Measurements from ENCODE around the gene DHX15.
A peak's percentile ranks its signal among the peaks of the same experiment; 100 is the strongest.
"Not testable (repeated sequence)": the region's sequence is repeated elsewhere in the genome, so short reads cannot be mapped to it uniquely, and the experiment has no call there.

The DHX15 gene

DNA sequence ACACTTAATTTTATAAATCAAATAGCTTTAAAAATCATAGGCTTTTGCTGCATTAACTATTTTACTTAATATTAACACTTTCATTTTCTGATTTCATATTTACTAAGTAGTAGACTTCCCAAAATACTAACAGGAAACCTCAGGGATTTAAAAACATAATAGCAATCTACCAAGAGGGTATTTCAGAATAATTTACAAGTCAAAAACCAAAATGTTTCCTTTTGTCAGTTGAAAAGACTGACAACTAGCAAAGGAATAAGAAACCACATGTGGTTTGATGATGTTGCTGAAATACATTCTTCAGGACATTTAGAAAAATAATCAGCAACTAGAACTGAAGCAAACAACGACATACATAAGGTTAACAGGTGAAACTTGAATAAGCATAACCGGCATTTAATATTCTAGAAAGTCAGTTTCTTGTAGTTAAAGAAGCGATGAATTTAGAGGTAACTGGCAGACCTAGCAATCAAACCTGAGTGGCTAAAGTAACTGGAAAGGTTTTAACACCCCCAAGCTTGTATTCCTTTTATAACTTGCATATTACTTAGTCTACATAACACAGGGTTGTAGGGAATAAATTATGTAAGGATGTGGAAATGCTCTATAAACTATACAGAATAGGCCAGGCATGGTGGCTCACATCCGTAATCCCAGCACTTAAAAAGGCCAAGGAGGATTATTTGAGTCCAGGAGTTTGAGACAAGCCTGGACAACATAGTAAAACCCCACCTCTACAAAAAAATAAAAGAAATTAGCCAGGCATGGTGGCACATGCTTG is 40.0 kb downstream of the DHX15 start:
- DNase-seq (ENCODE audit: low spot score), result no peak

DNA sequence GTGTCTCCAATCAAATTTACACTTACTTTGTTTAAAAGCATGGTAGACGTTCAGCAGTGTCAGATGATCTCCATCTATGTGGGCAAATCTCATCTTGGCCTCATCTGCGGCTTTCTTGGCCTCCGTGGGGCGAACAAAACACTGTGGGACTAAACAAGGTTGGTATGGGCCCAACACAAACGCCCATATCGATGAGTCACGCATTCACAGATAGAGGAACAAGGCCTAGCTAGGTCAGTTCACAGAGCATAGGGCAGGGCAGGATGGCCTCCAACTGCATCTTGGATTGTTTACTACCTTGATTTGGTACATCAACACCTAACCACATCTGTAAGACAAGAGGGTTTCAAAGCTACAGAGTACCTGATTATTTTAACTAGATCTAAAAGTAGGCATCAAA is 47.3 kb downstream of the DHX15 start:
- DNase-seq (ENCODE audit: low spot score), result no peak

DNA sequence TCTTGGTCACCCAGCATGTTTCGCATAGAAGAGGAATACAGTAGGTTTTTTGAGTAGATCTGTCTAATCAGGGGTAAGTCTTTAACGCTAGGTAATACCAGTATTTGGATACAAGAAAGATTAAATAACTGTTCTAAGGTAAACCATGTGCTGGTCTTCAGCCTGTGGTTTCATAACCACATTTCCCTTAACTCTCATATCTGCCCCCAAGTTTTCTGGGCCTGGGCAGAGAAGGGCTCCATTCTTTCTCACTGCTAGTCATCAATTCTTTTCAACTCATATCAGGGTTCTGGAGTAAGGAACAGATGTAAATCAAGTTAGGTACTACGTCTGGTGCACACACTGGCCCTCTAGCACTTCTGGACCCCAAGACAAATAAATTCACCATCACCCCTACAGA is 49.0 kb downstream of the DHX15 start:
- DNase-seq (ENCODE audit: low spot score), result no peak

DNA sequence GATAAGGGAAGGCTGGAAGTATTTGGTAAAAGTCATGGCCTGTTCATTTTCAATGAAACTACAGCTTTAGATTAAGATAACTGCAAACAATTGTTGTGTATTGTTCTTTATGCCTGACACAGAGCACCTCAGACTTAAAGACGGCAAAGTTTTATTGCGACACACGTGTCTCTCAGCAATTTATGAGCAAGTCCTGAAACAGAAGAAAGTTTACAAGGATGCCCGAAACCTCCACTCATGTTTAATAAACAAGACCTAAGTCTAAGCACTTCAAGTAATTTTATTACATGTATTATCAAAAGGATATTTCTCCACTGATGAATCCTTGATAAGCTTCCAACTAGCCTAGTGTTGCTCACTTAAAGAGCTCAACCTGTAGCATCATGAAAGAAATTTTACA is 51.0 kb downstream of the DHX15 start:
- no peak for DNase-seq (ENCODE audit: low spot score)

DNA sequence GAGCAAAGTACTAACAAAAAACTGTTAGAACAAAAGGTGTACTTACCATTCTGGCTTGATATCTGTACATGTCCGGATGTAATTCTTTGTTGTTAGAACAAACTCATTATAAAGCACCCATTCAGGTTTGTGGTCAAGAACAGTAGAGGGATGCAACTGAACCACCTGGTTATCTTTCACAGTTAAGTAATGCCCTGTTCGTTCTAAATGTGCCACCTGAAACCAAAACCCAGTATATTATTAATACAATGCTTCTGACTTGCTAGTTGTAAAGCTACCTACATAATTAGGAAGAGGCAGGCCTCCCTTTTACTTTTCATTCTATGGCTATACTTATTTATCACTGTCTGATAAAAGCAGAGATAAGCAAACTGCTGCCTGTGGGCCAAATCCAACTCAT is 54.8 kb downstream of the DHX15 start:
- DNase-seq (ENCODE audit: low spot score), result no peak

DNA sequence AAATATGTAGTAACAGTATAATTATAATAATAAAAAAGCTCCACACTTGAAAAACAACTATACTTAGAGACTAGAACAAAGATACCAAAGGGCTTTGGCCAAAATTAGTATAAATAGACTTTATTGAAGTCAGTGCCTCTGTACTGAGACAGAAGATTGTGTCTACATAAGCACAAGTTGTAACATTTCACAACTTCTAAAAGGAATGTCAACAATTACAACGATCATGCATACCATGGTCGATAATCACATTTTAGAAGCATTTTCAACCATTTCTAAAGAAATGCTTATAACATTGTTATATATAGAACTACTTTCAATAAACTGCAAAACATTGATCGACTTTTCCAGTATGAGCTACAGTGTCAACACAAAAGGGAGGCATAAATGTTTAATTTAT is 57.0 kb downstream of the DHX15 start:
- no peak for DNase-seq (ENCODE audit: low spot score)

DNA sequence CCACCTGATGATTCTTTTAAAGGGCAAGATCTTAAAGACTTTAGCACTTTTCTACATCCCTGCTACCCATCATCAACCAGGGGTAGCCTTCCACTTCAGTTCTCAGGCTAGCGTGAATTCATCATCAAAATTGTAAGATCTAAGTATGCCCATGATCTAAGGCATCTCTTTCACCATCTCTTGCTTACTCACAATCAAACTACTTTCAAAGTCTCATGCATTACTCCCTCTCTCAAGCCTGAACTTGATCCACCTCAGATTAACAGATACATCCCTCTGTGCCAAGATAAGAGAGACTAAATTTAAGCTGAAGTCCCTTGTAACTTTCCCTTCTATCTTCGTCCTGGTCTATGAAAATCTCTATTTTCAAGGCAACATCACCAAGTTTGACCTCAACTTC is 62.8 kb downstream of the DHX15 start:
- DNase-seq (ENCODE audit: low spot score), result no peak

DNA sequence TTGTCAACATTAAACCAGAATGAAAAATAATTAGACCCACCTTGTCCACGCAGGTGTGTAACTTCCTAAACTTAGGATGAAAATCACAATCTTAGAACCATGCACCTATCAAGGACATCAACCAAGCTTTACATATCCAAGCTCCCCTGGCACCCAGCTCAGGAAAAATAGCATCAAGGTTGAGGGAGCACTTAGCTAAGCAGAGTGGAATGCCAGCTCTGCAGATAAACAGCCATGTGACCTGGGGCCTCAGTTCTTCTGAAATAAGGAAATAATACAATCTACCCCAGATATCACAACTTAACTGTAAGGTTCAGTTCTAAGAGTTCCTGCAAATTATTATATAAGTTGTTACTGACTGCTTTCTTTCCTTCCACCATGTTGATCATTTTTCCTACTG is 64.7 kb downstream of the DHX15 start:
- no peak for DNase-seq (ENCODE audit: low spot score)

DNA sequence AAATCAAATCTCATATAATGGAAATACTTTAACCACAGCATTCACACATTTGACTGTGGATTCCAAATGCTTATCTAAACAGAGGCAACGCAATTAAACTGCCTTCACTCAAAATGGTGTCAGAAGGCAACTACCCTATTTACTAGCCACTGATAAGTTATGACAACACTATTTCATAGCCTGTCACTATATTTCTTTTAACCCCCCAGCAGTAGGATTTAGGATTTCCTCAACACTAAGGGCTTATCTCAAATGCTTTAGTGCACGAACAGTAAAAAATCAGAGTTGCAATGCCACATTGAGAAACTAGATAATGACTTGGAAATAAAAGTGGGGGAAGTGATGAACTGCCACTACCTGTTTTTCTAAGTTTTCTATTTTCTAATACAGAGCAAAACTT is 66.7 kb downstream of the DHX15 start:
- no peak for DNase-seq (ENCODE audit: low spot score)

DNA sequence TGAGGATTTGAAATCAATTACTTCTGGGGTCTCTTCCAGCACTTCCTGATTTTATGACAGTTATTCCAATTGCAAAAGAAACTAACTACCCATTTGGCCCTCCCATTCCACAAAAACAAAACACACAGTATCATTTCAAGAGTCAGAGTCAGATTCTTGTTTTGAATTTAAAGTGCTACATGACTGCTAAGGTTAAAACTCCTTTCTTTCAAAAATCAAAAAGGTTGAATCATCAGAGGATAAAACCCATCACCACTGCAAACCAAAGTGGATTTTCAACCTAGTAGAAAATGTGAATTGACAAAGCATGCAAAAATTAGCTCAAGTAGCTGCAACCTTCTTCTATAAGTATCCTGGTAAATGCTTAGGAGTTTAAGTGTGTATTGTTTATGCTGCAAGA is 67.4 kb downstream of the DHX15 start:
- no peak for DNase-seq (ENCODE audit: low spot score)

DNA sequence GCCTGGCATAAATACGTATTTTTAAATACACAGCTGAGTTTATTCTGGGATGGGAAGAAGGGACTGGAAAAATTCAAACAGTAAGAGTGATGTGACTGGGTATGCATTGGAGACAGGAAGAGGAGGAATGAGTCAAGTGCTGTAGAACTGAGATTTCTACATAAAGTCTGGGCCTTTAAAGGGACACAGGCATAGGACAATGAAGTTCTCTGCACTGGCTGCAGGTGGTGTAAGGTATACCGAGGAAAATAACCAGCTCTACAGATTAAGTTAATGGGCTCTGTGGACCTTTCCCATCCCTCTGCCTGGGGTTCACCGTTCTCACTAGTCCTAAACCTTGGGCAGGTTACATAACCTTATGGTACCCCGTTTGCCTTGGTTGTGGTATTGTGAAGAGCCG is 68.7 kb downstream of the DHX15 start:
- no peak for DNase-seq (ENCODE audit: low spot score)

DNA sequence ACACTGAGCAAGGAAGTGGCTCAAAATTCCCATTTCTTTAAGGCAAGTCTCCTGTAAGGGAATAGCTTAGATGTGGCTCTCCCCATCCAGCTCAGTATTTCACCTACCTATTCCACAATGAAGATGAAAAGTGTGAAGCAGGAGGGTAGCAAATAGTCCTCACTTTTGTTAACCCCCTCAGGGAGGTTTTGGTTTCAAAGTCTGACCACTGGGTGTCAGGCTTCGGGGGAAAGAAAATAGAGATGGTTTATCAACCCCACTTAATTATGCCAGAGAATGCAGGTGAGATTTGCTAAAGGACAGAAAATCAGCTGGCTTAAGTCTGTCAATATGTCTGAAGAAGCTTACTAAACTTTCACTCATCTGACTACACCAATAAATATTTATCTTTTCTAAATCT is 69.5 kb downstream of the DHX15 start:
- no peak for DNase-seq (ENCODE audit: low spot score)

DNA sequence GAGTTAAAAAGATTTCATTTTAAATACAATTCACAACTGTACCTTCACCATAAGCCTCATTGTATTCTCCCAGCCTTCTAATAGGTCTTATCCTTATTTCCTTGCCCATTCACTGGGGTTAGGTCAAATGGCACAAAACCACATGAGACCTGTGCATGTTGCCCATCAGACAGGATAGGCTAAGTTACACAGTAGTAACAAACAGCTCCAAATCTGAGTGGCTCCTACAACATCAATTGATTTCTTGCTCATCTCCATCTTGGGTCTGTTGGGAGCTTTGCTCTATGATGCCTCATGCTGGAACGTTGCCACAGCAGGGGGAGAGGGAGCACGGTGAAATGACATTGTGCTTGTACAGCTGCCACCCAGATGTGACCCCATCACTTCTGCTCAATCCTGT is 70.6 kb downstream of the DHX15 start:
- DNase-seq (ENCODE audit: low spot score), result no peak

DNA sequence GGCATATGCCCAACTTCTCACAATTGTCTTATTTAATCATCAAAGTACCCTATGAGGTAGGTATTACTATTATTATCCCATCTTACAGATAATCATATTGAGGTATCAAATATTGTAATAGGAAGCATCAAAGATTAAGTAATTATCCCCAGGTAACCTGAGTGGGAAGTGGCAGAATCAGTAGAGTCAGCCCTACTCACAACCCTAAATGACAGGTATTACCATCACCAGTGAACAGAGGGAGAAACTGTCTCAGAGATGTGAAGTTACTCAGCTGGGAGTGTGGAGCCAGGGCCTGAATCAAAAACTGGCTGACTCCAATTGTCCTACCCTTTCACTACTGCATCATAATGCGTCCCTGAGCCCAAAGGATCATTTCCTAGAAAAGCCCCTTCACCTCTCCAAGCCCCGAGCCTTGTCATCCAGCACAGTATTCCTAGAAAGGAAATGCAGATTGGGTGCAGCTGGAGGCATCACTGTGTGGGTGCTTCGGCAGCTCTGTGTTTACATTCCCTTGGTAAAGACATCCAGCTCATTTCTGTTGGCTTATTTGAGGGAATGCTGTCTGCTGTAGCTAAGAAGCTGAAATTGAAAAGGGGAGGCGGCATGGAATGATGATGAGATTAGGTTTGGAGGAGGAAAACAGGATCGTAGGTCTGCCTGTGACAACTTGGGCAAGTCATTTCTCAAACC is 72.8 kb downstream of the DHX15 start:
- DNase-seq (ENCODE audit: low spot score), result no peak

DNA sequence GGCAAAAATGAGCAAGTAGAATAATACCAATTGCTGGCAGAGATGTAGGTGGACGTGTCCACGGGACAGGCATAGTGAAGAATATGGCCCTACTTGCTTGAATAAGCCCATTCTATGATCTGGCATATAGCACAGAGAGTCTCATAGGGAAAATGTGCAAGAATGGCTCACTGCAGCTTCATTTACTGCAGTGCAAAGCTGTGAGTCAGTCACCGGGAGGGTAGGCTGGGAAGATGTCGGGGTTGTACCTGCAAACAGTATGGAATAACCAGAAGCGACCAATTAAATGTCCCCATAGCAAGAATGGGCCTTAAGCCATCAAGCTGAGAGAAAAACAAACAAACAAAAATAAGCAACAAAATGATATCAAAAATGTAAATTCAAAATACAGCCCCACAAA is 74.3 kb downstream of the DHX15 start:
- no peak for DNase-seq (ENCODE audit: low spot score)

DNA sequence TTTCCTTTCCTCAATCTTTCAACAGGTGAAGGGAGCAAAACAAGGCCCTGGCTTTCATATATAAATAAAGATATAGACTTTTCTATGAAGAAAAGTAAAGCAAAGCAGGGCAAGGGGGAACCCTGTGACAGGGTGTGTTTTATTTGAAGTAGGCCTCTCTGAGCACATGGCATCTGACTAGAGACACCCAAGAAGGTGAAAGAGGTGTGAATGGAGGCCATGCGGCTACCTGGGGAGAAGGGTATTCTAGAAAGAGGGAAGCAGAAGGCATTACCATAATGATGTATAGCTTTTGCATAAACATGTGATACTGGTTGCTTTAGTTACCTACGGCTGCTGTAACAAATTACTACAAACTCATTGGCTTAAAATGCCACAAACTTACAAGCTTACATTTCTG is 75.8 kb downstream of the DHX15 start:
- no peak for DNase-seq (ENCODE audit: low spot score)

DNA sequence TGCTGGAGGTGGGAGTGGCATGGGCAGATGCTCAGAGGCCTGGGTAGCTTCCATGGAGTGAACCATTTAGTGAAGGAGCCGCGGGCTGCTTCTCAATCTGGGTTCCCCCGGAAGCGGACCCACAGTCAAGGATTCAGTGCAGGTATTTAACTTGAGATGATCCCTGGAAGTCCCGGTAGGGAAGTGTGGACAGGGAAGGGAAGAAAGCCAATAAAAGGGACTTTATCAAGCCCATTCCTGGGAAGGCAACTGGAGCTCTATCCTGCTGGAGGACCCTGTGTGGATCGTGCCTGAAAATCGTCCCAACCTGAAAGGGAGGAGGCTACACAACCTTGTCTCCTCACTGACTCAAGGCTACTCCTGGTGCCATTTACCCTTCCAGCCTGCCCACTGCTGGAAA is 76.9 kb downstream of the DHX15 start:
- DNase-seq (ENCODE audit: low spot score), result no peak

DNA sequence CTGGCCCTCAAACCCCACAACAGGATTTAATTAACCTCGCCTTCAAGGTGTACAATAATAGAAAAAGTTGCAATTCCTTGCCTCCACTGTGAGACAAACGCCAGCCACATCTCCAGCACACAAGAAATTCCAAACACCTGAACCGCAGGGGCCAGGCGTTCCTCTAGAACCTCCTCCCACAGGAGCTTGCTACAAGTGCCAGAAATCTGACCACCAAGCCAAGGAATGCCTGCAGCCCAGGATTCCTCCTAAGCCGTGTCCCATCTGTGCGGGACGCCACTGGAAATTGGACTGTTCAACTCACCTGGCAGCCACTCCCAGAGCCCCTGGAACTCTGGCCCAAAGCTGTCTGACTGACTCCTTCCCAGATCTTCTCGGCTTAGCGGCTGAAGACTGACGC is 81.3 kb downstream of the DHX15 start:
- DNase-seq (ENCODE audit: low spot score), result not testable (repeated sequence)

DNA sequence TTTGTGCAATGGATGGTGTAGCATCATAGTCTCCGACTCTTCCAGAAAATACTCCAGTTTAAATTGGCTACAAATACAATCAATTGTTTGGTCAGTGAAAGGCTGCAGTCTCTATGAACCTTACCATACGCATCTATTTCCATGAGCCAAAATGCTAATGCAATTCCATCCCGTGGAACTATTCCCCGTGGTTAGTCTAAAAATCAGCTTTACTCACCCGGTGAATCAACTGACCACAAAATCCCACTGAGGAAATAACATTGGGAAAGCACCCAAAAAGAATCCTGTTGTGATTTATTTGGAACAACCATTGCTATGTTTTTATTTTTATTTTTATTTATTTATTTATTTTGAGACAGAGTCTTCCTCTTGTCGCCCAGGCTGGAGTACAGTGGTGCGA is 87.1 kb downstream of the DHX15 start:
- no peak for DNase-seq (ENCODE audit: low spot score)

DNA sequence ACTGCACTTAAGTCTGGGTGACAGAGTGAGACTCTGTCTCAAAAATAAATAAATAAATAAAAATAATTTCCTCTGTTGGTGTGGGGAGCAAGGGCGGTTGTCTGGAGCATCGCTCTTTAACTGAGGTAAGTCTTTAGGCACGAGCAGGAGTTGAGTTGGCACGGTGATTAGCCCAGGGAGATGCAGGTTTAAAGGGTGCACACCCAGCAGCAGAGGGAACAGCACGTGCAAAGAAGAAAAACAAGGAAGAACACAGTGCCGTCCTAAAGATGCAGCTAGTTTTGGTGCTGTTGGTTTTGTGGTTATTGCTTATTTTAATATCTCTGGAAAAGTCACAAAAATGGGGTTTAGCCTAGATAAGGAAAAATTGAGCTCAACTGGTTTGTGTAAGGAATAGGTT is 87.8 kb downstream of the DHX15 start:
- DNase-seq (ENCODE audit: low spot score), result no peak

DNA sequence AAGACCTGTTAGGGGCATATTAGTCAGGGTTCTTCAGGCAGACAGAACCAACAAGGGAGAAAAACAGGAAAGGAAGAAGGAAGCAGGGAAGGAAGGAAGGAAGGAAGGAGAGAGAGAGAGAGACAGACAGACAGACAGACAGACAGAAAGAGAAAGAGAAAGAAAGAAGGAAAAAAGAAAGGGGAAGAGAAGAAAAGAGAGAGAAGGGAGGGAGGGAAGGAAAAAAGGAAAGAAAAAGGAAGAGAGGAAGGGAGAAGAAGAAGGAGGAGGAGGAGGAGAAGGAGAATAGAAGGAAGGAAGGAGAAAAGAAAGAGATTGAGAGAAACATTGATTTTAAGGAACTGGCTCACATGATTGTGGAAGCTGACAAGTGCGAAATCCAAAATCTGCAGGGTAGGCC is 89.0 kb downstream of the DHX15 start:
- DNase-seq (ENCODE audit: low spot score), result no peak

DNA sequence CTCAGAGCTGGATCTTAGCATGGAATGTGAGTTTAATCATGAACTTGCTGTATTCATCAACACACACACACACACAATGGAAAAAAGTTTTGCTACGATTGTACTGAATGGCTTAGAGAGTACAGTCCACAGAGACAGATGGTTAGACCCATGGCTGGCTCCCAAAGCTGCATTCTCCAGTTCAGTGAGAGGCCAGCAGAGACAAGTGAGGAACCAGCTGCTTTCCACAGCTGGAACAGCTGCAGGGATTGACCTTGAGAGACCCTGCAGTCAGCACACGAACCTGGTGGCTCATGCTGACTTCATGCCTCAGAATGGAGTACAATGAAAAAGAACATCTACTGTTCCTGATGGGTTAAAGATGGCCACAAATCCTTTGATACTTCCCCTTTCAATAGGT is 94.5 kb downstream of the DHX15 start:
- DNase-seq (ENCODE audit: low spot score), result no peak

DNA sequence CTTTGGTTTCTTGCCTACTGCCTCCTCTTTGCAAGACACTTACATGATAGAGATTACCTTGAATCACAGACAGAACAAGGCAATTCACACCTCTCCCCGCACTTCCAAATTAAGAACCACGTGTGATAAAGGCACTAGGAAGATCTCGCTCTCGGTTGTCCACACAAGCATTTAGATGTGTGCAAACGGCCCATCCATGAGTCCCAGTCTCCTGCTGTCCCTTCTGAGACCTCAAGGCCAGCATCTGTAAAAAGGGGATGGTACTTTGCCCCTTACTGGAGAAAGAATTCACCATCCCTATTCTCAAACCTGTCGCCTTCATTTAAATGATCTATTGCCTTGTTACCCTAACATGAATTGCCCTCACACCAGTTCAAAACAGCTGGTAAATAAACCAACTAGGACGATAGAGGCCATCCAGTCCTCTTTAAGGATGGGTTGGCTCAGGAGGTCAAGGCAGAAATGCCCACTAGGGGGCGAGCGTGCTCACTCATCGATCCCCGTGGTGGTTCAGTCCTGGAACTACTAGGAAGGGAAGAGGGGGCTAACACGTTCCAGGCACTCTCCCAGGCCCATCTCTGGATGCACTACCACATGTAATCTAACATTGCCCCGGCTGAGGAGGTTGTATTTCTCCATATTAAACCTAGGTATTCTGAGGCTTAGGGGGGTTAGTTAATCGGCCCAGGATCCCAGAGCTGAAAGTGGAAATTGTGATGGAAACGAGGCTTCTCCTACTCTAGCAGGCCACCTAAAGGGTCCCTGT is 95.8 kb downstream of the DHX15 start:
- peak; percentile 52 for DNase-seq (ENCODE audit: low spot score)
